Suprapubic skin (tissue), 3 donors: Measurements from ENCODE around the gene TNPO1.

Experiments used
- CTCF ChIP-seq, 2 donors: fragments of 200-600 bp in 1 of 2; fragments of 450-650 bp in 1 of 2; sonication (generic) in 1 of 2; IDR thresholded peaks; one replicate each; pipeline ENCODE4 v1.5.1; 2016 to 2019; ENCODE audit warnings: antibody characterized with exemption in 2 of 2, mild to moderate bottlenecking in 1 of 2, moderate library complexity in 1 of 2
- EP300 ChIP-seq: sonication (generic); formaldehyde crosslinking; IDR thresholded peaks from one replicate; pipeline ENCODE4 v1.6.1; 2017; ENCODE audit warnings: antibody characterized with exemption

- TF ChIP-seq CTCF (IDR thresholded peaks at IDR 0.05) (no peak), EP300 (no peak)
Observed at GRCh38 chr5:72770266-72770665, 46.2 kb upstream of the TNPO1 start.
